K562 (cell line): ENCODE measurements around the gene INSR. TPM values are rescaled to one million over a fixed set of nuclear protein-coding genes. Genes with fewer than 3 reads are reported as not detected.

Experiments
- BRF1 ChIP-seq: IDR thresholded peaks from 3 replicates; pipeline ENCODE4 v1.6.1; 2011; ENCODE audit warnings: borderline replicate concordance, mild to moderate bottlenecking; ENCODE audit not compliant: insufficient read length; ENCODE audit errors: extremely low read depth
- FOXA3 ChIP-seq, 2 experiments: fragments of 450-650 bp in 1 of 2; sonication (generic) in 1 of 2; formaldehyde crosslinking; IDR thresholded peaks in 1 of 2; conservative IDR thresholded peaks in 1 of 2; 2 replicates each; pipeline versions ENCODE4 v1.4.0 to v1.8.0; 2020 to 2022; ENCODE audit warnings: mild to moderate bottlenecking in 2 of 2, missing genetic modification reagents in 1 of 2
- NELFE ChIP-seq: IDR thresholded peaks from 2 replicates; pipeline ENCODE4 v1.6.1; 2011; ENCODE audit warnings: mild to moderate bottlenecking; ENCODE audit not compliant: insufficient read depth, insufficient read length
- NFRKB ChIP-seq: fragments of 450-650 bp; IDR thresholded peaks from 2 replicates; pipeline ENCODE4 v1.6.1; 2016; ENCODE audit warnings: low read depth
- SIRT6 ChIP-seq: IDR thresholded peaks from one replicate; pipeline ENCODE4 v1.6.1; 2012; ENCODE audit warnings: low read depth, mild to moderate bottlenecking, control low read depth, inconsistent platforms, low read length, moderate library complexity
- TAF15 ChIP-seq: fragments of 200-400 bp; formaldehyde crosslinking; IDR thresholded peaks from 2 replicates; pipeline ENCODE4 v1.6.1; 2017; ENCODE audit warnings: mild to moderate bottlenecking, low read depth, low read length, moderate library complexity
- TBL1XR1 ChIP-seq, 2 experiments: IDR thresholded peaks; 2 replicates each; pipeline ENCODE4 v1.6.1; 2012; ENCODE audit warnings: improper control_type of control experiment in 2 of 2, low read length in 2 of 2, mild to moderate bottlenecking in 1 of 2
- ZNF212 ChIP-seq: fragments of 450-650 bp; formaldehyde crosslinking; IDR thresholded peaks from 2 replicates; pipeline ENCODE4 v1.4.0; 2020; ENCODE audit warnings: mild to moderate bottlenecking
- polyA plus RNA-seq, 8 experiments: library from polyadenylated mRNA; depleted of rRNA in 4 of 8; stranded (reverse) in 5 of 8; unstranded in 3 of 8; fragments of >200 nt; fragmentation: Nextera tagmentation in 2 of 8; fragmentation: Illumina TruSeq in 1 of 8; extraction: Ambion mirVana in 2 of 8; extraction: Trizol in 1 of 8; gene quantifications; 2 replicates each; pipeline versions ENCODE4 v1.2.1 to v1.2.3, GENCODE V29; 2011 to 2014; ENCODE audit warnings: inconsistent platforms in 1 of 8, missing spikeins in 1 of 8
- total RNA-seq, 7 experiments: library from RNA; depleted of rRNA in 6 of 7; stranded (reverse); fragments of >200 nt in 6 of 7; fragmentation: Illumina TruSeq in 2 of 7; extraction: Trizol in 2 of 7; gene quantifications; 2 replicates each; pipeline versions ENCODE4 v1.2.1 to v1.2.3, GENCODE V29; 2011 to 2021; ENCODE audit warnings: low replicate concordance in 1 of 7
- TF ChIP-seq, protein P1 (sequence below), 2 experiments: fragments of 450-650 bp; IDR thresholded peaks; 2 replicates each; pipeline ENCODE4 v1.6.1; 2018; ENCODE audit warnings: mild to moderate bottlenecking in 2 of 2, low read depth in 1 of 2; ENCODE audit not compliant: partially characterized antibody in 2 of 2
- TF ChIP-seq, protein P2 (sequence below): fragments of 250-450 bp; sonication (Bioruptor Pico); IDR thresholded peaks from 2 replicates; pipeline ENCODE4 v1.5.0; 2020; ENCODE audit warnings: mild to moderate bottlenecking
- TF ChIP-seq, protein P3 (sequence below): conservative IDR thresholded peaks from 2 replicates; pipeline ENCODE4 v1.6.1; 2011; ENCODE audit warnings: low read depth, mild to moderate bottlenecking, low read length; ENCODE audit not compliant: control insufficient read depth
- TF ChIP-seq, protein P4 (sequence below): fragments of 250-450 bp; sonication (Bioruptor Pico); IDR thresholded peaks from 2 replicates; pipeline ENCODE4 v1.5.0; 2020; ENCODE audit warnings: mild to moderate bottlenecking, borderline replicate concordance
- TF ChIP-seq, protein P5 (sequence below), 2 experiments: IDR thresholded peaks; 2 replicates each; pipeline ENCODE4 v1.6.1; 2012; ENCODE audit warnings: improper control_type of control experiment in 2 of 2, low read depth in 2 of 2, low read length in 2 of 2, borderline replicate concordance in 1 of 2
- TF ChIP-seq, protein P6 (sequence below), 2 experiments: IDR thresholded peaks; 2 replicates each; pipeline ENCODE4 v1.6.1; 2011; ENCODE audit warnings: borderline replicate concordance in 1 of 2, control low read depth in 1 of 2, low read depth in 1 of 2, low read length in 1 of 2, mild to moderate bottlenecking in 1 of 2, mixed read lengths in 1 of 2, moderate library complexity in 1 of 2; ENCODE audit not compliant: insufficient read depth in 1 of 2, insufficient read length in 1 of 2, poor library complexity in 1 of 2, severe bottlenecking in 1 of 2; ENCODE audit errors: extremely low read depth in 1 of 2

Gene INSR
- total and polyA plus RNA-seq, 9 of the 15 experiments (the other 6 are each of a cell fraction or from before 2014, with no cell fraction given) = 0.04 to 0.88 (median 0.41) TPM

DNA sequence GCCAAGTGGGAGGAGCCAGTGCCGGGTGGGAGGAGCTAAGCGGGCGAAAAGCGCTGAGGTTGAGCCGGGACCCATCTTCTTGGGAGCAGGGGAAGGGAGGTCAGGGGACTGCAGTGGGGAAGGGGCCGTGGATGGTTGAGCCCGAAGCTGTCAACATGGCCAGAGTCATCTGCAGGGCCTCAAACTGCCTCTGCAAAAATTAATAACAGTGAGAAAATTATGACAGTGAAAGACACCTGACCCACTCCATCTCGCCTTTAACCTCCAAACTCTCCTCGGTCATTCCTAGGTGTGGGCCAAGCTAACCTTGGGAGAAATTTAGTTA, 194.7 kb downstream of the INSR start (continued):
- TF ChIP-seq, protein P1, sequence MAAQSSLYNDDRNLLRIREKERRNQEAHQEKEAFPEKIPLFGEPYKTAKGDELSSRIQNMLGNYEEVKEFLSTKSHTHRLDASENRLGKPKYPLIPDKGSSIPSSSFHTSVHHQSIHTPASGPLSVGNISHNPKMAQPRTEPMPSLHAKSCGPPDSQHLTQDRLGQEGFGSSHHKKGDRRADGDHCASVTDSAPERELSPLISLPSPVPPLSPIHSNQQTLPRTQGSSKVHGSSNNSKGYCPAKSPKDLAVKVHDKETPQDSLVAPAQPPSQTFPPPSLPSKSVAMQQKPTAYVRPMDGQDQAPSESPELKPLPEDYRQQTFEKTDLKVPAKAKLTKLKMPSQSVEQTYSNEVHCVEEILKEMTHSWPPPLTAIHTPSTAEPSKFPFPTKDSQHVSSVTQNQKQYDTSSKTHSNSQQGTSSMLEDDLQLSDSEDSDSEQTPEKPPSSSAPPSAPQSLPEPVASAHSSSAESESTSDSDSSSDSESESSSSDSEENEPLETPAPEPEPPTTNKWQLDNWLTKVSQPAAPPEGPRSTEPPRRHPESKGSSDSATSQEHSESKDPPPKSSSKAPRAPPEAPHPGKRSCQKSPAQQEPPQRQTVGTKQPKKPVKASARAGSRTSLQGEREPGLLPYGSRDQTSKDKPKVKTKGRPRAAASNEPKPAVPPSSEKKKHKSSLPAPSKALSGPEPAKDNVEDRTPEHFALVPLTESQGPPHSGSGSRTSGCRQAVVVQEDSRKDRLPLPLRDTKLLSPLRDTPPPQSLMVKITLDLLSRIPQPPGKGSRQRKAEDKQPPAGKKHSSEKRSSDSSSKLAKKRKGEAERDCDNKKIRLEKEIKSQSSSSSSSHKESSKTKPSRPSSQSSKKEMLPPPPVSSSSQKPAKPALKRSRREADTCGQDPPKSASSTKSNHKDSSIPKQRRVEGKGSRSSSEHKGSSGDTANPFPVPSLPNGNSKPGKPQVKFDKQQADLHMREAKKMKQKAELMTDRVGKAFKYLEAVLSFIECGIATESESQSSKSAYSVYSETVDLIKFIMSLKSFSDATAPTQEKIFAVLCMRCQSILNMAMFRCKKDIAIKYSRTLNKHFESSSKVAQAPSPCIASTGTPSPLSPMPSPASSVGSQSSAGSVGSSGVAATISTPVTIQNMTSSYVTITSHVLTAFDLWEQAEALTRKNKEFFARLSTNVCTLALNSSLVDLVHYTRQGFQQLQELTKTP (IDR thresholded peaks at IDR 0.05; ENCODE audit: low read depth in 1 of 2, partially characterized antibody in 2 of 2) = no peak
- TF ChIP-seq, protein P2, sequence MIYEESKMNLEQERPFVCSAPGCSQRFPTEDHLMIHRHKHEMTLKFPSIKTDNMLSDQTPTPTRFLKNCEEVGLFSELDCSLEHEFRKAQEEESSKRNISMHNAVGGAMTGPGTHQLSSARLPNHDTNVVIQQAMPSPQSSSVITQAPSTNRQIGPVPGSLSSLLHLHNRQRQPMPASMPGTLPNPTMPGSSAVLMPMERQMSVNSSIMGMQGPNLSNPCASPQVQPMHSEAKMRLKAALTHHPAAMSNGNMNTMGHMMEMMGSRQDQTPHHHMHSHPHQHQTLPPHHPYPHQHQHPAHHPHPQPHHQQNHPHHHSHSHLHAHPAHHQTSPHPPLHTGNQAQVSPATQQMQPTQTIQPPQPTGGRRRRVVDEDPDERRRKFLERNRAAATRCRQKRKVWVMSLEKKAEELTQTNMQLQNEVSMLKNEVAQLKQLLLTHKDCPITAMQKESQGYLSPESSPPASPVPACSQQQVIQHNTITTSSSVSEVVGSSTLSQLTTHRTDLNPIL = no peak
- TF ChIP-seq, protein P3, sequence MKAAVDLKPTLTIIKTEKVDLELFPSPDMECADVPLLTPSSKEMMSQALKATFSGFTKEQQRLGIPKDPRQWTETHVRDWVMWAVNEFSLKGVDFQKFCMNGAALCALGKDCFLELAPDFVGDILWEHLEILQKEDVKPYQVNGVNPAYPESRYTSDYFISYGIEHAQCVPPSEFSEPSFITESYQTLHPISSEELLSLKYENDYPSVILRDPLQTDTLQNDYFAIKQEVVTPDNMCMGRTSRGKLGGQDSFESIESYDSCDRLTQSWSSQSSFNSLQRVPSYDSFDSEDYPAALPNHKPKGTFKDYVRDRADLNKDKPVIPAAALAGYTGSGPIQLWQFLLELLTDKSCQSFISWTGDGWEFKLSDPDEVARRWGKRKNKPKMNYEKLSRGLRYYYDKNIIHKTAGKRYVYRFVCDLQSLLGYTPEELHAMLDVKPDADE = 0 out of 2 replicates have a peak, but pooled peaks have one; percentile 3
- TF ChIP-seq NELFE = no peak
- no peak for TF ChIP-seq NFRKB
- TF ChIP-seq, protein P4, sequence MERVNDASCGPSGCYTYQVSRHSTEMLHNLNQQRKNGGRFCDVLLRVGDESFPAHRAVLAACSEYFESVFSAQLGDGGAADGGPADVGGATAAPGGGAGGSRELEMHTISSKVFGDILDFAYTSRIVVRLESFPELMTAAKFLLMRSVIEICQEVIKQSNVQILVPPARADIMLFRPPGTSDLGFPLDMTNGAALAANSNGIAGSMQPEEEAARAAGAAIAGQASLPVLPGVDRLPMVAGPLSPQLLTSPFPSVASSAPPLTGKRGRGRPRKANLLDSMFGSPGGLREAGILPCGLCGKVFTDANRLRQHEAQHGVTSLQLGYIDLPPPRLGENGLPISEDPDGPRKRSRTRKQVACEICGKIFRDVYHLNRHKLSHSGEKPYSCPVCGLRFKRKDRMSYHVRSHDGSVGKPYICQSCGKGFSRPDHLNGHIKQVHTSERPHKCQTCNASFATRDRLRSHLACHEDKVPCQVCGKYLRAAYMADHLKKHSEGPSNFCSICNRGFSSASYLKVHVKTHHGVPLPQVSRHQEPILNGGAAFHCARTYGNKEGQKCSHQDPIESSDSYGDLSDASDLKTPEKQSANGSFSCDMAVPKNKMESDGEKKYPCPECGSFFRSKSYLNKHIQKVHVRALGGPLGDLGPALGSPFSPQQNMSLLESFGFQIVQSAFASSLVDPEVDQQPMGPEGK = no peak
- no peak for TF ChIP-seq TBL1XR1 (IDR thresholded peaks at IDR 0.05; ENCODE audit: low read length in 2 of 2)
- no peak for TF ChIP-seq FOXA3 (CRISPR knock-in tag; conservative IDR thresholded peaks at IDR 0.05 in 1 of 2, IDR thresholded peaks at IDR 0.05 in 1 of 2)
- no peak for TF ChIP-seq ZNF212
- TF ChIP-seq BRF1 = no peak
- TF ChIP-seq, protein P5, sequence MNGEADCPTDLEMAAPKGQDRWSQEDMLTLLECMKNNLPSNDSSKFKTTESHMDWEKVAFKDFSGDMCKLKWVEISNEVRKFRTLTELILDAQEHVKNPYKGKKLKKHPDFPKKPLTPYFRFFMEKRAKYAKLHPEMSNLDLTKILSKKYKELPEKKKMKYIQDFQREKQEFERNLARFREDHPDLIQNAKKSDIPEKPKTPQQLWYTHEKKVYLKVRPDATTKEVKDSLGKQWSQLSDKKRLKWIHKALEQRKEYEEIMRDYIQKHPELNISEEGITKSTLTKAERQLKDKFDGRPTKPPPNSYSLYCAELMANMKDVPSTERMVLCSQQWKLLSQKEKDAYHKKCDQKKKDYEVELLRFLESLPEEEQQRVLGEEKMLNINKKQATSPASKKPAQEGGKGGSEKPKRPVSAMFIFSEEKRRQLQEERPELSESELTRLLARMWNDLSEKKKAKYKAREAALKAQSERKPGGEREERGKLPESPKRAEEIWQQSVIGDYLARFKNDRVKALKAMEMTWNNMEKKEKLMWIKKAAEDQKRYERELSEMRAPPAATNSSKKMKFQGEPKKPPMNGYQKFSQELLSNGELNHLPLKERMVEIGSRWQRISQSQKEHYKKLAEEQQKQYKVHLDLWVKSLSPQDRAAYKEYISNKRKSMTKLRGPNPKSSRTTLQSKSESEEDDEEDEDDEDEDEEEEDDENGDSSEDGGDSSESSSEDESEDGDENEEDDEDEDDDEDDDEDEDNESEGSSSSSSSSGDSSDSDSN (IDR thresholded peaks at IDR 0.05; ENCODE audit: borderline replicate concordance in 1 of 2, low read depth in 2 of 2, low read length in 2 of 2) = no peak
- TF ChIP-seq, protein P6, sequence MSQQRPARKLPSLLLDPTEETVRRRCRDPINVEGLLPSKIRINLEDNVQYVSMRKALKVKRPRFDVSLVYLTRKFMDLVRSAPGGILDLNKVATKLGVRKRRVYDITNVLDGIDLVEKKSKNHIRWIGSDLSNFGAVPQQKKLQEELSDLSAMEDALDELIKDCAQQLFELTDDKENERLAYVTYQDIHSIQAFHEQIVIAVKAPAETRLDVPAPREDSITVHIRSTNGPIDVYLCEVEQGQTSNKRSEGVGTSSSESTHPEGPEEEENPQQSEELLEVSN (IDR thresholded peaks at IDR 0.05; ENCODE audit: borderline replicate concordance in 1 of 2, extremely low read depth in 1 of 2, insufficient read depth in 1 of 2, insufficient read length in 1 of 2, low read depth in 1 of 2, low read length in 1 of 2, poor library complexity in 1 of 2, severe bottlenecking in 1 of 2) = peak in 1 of 2 experiments; percentile 9
- no peak for TF ChIP-seq SIRT6
- no peak for TF ChIP-seq TAF15
